PC-9 (cell line): Measurements from ENCODE around the gene BTAF1.

Experiments used
- CTCF ChIP-seq: fragments of 200-600 bp; sonication (generic); conservative IDR thresholded peaks from 2 replicates; pipeline ENCODE4 v1.6.1; 2017; ENCODE audit warnings: mixed run types, antibody characterized with exemption, mild to moderate bottlenecking, moderate library complexity
- EZH2 ChIP-seq: fragments of 200-600 bp; sonication (generic); IDR thresholded peaks from 2 replicates; pipeline ENCODE4 v1.8.0; 2017; ENCODE audit warnings: antibody characterized with exemption, low read depth

DNA sequence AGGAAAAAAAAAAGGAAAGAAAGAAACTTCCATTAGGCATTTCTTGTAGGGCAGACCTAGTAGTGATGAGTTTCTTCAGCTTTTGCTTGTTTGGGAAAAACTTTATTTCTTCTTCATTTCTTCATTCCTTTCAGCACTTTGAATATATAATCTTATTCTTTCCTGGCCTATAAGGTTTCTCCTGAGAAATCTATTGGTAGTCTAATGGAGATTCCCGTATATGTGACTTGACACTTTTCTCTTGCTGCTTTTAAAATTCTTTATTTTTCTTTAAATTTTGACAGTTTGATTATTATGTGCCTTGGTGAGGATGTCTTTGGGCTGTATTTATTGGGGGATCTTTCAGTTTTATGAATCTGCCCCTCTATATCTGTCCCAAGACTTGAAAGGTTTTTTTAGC lies 3.9 kb upstream of the BTAF1 start:
- TF ChIP-seq CTCF (no peak), EZH2 (no peak)
